ENCODE data around the gene PKNOX2.

PKNOX2 gene

GRCh38 chr11:125257190-125257579, 92.6 kb downstream of the PKNOX2 start:
- no peak for TF ChIP-seq CTCF (IDR thresholded peaks at IDR 0.05; ENCODE audit: borderline replicate concordance, insufficient read depth, low read depth, low read length)
- no peak overlapping the region for H3K4me3 ChIP-seq (ENCODE audit: low read depth, low read length)

- no peak for TF ChIP-seq CTCF (IDR thresholded peaks at IDR 0.05; ENCODE audit: borderline replicate concordance, insufficient read depth, low read depth, low read length)
Observed at GRCh38 chr11:125257751-125258150, 93.2 kb downstream of the PKNOX2 start.

GRCh38 chr11:125258291-125259032, 93.9 kb downstream of the PKNOX2 start:
- no peak for TF ChIP-seq CTCF (IDR thresholded peaks at IDR 0.05; ENCODE audit: borderline replicate concordance, insufficient read depth, low read depth, low read length)
- H3K4me3 ChIP-seq (ENCODE audit: low read depth, low read length), result no peak overlapping the region

More at GRCh38 chr11:125257751-125258150, 93.2 kb downstream of the PKNOX2 start:
- no peak overlapping the region for H3K4me3 ChIP-seq (ENCODE audit: low read depth, low read length)

- no peak for TF ChIP-seq CTCF (IDR thresholded peaks at IDR 0.05; ENCODE audit: borderline replicate concordance, insufficient read depth, low read depth, low read length)
- H3K4me3 ChIP-seq (ENCODE audit: low read depth, low read length), result no peak overlapping the region
Observed at GRCh38 chr11:125261588-125261987, 97.0 kb downstream of the PKNOX2 start.

- TF ChIP-seq CTCF (IDR thresholded peaks at IDR 0.05; ENCODE audit: borderline replicate concordance, insufficient read depth, low read depth, low read length), result no peak
- no peak overlapping the region for H3K4me3 ChIP-seq (ENCODE audit: low read depth, low read length)
Observed at GRCh38 chr11:125262194-125262829, 97.8 kb downstream of the PKNOX2 start.

GRCh38 chr11:125262830-125263218, 98.3 kb downstream of the PKNOX2 start:
- no peak for TF ChIP-seq CTCF (IDR thresholded peaks at IDR 0.05; ENCODE audit: borderline replicate concordance, insufficient read depth, low read depth, low read length)
- H3K4me3 ChIP-seq (ENCODE audit: low read depth, low read length), result no peak overlapping the region

- no peak for TF ChIP-seq CTCF (IDR thresholded peaks at IDR 0.05; ENCODE audit: borderline replicate concordance, insufficient read depth, low read depth, low read length)
- H3K4me3 ChIP-seq (ENCODE audit: low read depth, low read length), result no peak overlapping the region
Observed at GRCh38 chr11:125263268-125263790, 98.8 kb downstream of the PKNOX2 start.

All from GM12875 (cell line).